Hepatocyte (in vitro differentiated cells): ENCODE results near the gene ZNF385B. TPM values are rescaled to one million over a fixed set of nuclear protein-coding genes. Genes with fewer than 3 reads are reported as not detected.
A peak's percentile ranks its signal among the peaks of the same experiment; 100 is the strongest.

Source experiments
- DNase-seq: peaks from one replicate; pipeline ENCODE4 v3.0.0-alpha.2; 2016; ENCODE audit warnings: low spot score
- H2AFZ ChIP-seq: fragments of 200-600 bp; sonication (generic); 2 replicates; pipeline ENCODE4 v1.6.0; 2016; ENCODE audit warnings: antibody characterized with exemption, mild to moderate bottlenecking
- H3K27ac ChIP-seq: fragments of 200-600 bp; sonication (generic); 2 replicates; pipeline ENCODE4 v1.5.1; 2016; ENCODE audit warnings: mild to moderate bottlenecking
- H3K27me3 ChIP-seq: fragments of 200-600 bp; sonication (generic); 2 replicates; pipeline ENCODE4 v1.6.1; 2016
- H3K36me3 ChIP-seq: fragments of 200-600 bp; sonication (generic); replicated peaks from 2 replicates; pipeline ENCODE4 v1.5.1; 2016; ENCODE audit warnings: low read depth; ENCODE audit not compliant: insufficient read depth
- H3K4me1 ChIP-seq: fragments of 200-600 bp; sonication (generic); 2 replicates; pipeline ENCODE4 v1.5.1; 2016; ENCODE audit warnings: mild to moderate bottlenecking, moderate library complexity; ENCODE audit not compliant: insufficient read depth
- H3K4me2 ChIP-seq: fragments of 200-600 bp; sonication (generic); 2 replicates; pipeline ENCODE4 v1.6.0; 2016
- H3K4me3 ChIP-seq: fragments of 200-600 bp; sonication (generic); 2 replicates; pipeline ENCODE4 v1.5.1; 2016; ENCODE audit warnings: mild to moderate bottlenecking
- H3K79me2 ChIP-seq: fragments of 200-600 bp; sonication (generic); 2 replicates; pipeline ENCODE4 v1.6.0; 2017; ENCODE audit warnings: mild to moderate bottlenecking
- H3K9me2 ChIP-seq: fragments of 200-600 bp; sonication (generic); replicated peaks from 2 replicates; pipeline ENCODE4 v1.6.0; 2017; ENCODE audit warnings: mild to moderate bottlenecking; ENCODE audit not compliant: insufficient read depth
- H3K9me3 ChIP-seq: fragments of 200-600 bp; sonication (generic); 2 replicates; pipeline ENCODE4 v1.5.1; 2016; ENCODE audit warnings: low read depth, mild to moderate bottlenecking
- H4K20me1 ChIP-seq: fragments of 200-600 bp; sonication (generic); 2 replicates; pipeline ENCODE4 v1.6.0; 2016; ENCODE audit warnings: mild to moderate bottlenecking; ENCODE audit not compliant: insufficient read depth, poor library complexity, severe bottlenecking
- CTCF ChIP-seq: fragments of 200-600 bp; sonication (generic); IDR thresholded peaks from 2 replicates; pipeline ENCODE4 v1.5.1; 2016; ENCODE audit warnings: antibody characterized with exemption, mild to moderate bottlenecking; ENCODE audit not compliant: poor library complexity
- EZH2 ChIP-seq: fragments of 200-600 bp; sonication (generic); IDR thresholded peaks from 2 replicates; pipeline ENCODE4 v1.6.1; 2016; ENCODE audit warnings: antibody characterized with exemption, mild to moderate bottlenecking, borderline replicate concordance
- EZH2phosphoT487 ChIP-seq: fragments of 200-600 bp; sonication (generic); IDR thresholded peaks from one replicate; pipeline ENCODE4 v1.6.1; 2018; ENCODE audit warnings: antibody characterized with exemption, mild to moderate bottlenecking, low read depth, moderate library complexity; ENCODE audit not compliant: unreplicated experiment, severe bottlenecking
- WGBS: methylation state at CpG from one replicate; pipeline ENCODE4 v1.1.6; 2016; ENCODE audit warnings: low lambda C conversion rate; ENCODE audit errors: missing lambda C conversion rate; 5-methylcytosine and 5-hydroxymethylcytosine counted together
- polyA plus RNA-seq: library from polyadenylated mRNA; unstranded; fragments of >200 nt; fragmentation: Nextera tagmentation; extraction: Ambion mirVana; gene quantifications from 2 replicates; pipeline ENCODE4 v1.2.1, GENCODE V29; 2016
- total RNA-seq: library from RNA; depleted of rRNA; stranded (reverse); fragments of >200 nt; gene quantifications from 2 replicates; pipeline ENCODE4 v1.2.3, GENCODE V29; 2014

Gene ZNF385B
- total and polyA plus RNA-seq, 2 experiments from 2014 or later = 1.8 to 2.4 TPM

- Histone ChIP-seq H3K27me3 (no peaks in the 10 kb centered on the region), H3K36me3 (no peaks in the 10 kb centered on the region), H3K4me1 (no peaks in the 10 kb centered on the region), H3K4me2 (no peak overlapping the region), H3K4me3 (no peak overlapping the region), H3K9me2 (no peaks in the 10 kb centered on the region), H3K27ac (no peak overlapping the region), H3K9me3 (no peaks in the 10 kb centered on the region), H4K20me1 (no peaks in the 10 kb centered on the region), H2AFZ (no peak overlapping the region), H3K79me2 (no peaks in the 10 kb centered on the region)
- 48% methylated on average over 12 of the region's 12 CpGs for WGBS
- TF ChIP-seq EZH2 (no peak), CTCF (no peak), EZH2phosphoT487 (no peak)
- no peak for DNase-seq
Measured at GRCh38 chr2:179443180-179443579, 418.2 kb downstream of the ZNF385B start.

- no peak overlapping the region for H2AFZ ChIP-seq
- WGBS = 93% methylated on average over 1 of the region's 1 CpG
- no peaks in the 10 kb centered on the region for H3K9me3 ChIP-seq
- H3K27me3 ChIP-seq = no peaks in the 10 kb centered on the region
- no peak overlapping the region for H3K4me3 ChIP-seq
- H4K20me1 ChIP-seq = no peaks in the 10 kb centered on the region
- H3K27ac ChIP-seq = no peak overlapping the region
- no peak overlapping the region for H3K4me2 ChIP-seq
- no peak for DNase-seq
- no peaks in the 10 kb centered on the region for H3K9me2 ChIP-seq
- no peaks in the 10 kb centered on the region for H3K36me3 ChIP-seq
- no peaks in the 10 kb centered on the region for H3K4me1 ChIP-seq
- TF ChIP-seq EZH2phosphoT487 = no peak
- H3K79me2 ChIP-seq = no peaks in the 10 kb centered on the region
Measured at GRCh38 chr2:179442206-179442605, 419.2 kb downstream of the ZNF385B start.

- H3K36me3 ChIP-seq = no peaks in the 10 kb centered on the region
- no peaks in the 10 kb centered on the region for H3K4me1 ChIP-seq
- no peaks in the 10 kb centered on the region for H3K9me3 ChIP-seq
- H2AFZ ChIP-seq = no peak overlapping the region
- H3K27me3 ChIP-seq = no peaks in the 10 kb centered on the region
- H3K4me2 ChIP-seq = no peak overlapping the region
- TF ChIP-seq EZH2 (no peak), CTCF (no peak)
- no peak overlapping the region for H3K4me3 ChIP-seq
- 72% methylated on average over 2 of the region's 2 CpGs for WGBS
- DNase-seq = no peak
- no peaks in the 10 kb centered on the region for H4K20me1 ChIP-seq
- no peaks in the 10 kb centered on the region for H3K79me2 ChIP-seq
- H3K27ac ChIP-seq = no peak overlapping the region
- H3K9me2 ChIP-seq = no peaks in the 10 kb centered on the region
Measured at GRCh38 chr2:179441551-179441950, 419.9 kb downstream of the ZNF385B start.

GRCh38 chr2:179440642-179441251, 420.7 kb downstream of the ZNF385B start:
- DNase-seq = peak; percentile 46

More at GRCh38 chr2:179440642-179441251, 420.7 kb downstream of the ZNF385B start:
- 90% methylated on average over 5 of the region's 5 CpGs for WGBS
- no peaks in the 10 kb centered on the region for H3K27me3 ChIP-seq
- H3K4me1 ChIP-seq = no peaks in the 10 kb centered on the region
- H3K4me2 ChIP-seq = no peak overlapping the region
- H3K36me3 ChIP-seq = no peaks in the 10 kb centered on the region
- no peaks in the 10 kb centered on the region for H3K9me3 ChIP-seq
- no peak overlapping the region for H3K27ac ChIP-seq
- H4K20me1 ChIP-seq = no peaks in the 10 kb centered on the region
- no peaks in the 10 kb centered on the region for H3K9me2 ChIP-seq
- no peak overlapping the region for H2AFZ ChIP-seq
- H3K79me2 ChIP-seq = no peaks in the 10 kb centered on the region
- H3K4me3 ChIP-seq = no peak overlapping the region
- TF ChIP-seq EZH2phosphoT487 = no peak
- TF ChIP-seq CTCF = peak; percentile 62
